HG02938 (cell line): ENCODE measurements around the gene ENAH.
"Not testable (repeated sequence)": the region's sequence is repeated elsewhere in the genome, so short reads cannot be mapped to it uniquely, and the experiment has no call there.

Experiments
- ATAC-seq: cut with Tn5 transposase; IDR thresholded peaks from one replicate; pipeline ENCODE4 v1.9.1; 2021; ENCODE audit warnings: mild to moderate bottlenecking, moderate library complexity; ENCODE audit not compliant: unreplicated experiment

Gene ENAH

GRCh38 chr1:225477296-225477911, 175.5 kb downstream of the ENAH start:
- no peak for ATAC-seq

- no peak for ATAC-seq
These were observed 176.4 kb downstream of the ENAH start for GRCh38 chr1:225476538-225476988.

GRCh38 chr1:225476100-225476511, 176.8 kb downstream of the ENAH start:
- no peak for ATAC-seq

DNA sequence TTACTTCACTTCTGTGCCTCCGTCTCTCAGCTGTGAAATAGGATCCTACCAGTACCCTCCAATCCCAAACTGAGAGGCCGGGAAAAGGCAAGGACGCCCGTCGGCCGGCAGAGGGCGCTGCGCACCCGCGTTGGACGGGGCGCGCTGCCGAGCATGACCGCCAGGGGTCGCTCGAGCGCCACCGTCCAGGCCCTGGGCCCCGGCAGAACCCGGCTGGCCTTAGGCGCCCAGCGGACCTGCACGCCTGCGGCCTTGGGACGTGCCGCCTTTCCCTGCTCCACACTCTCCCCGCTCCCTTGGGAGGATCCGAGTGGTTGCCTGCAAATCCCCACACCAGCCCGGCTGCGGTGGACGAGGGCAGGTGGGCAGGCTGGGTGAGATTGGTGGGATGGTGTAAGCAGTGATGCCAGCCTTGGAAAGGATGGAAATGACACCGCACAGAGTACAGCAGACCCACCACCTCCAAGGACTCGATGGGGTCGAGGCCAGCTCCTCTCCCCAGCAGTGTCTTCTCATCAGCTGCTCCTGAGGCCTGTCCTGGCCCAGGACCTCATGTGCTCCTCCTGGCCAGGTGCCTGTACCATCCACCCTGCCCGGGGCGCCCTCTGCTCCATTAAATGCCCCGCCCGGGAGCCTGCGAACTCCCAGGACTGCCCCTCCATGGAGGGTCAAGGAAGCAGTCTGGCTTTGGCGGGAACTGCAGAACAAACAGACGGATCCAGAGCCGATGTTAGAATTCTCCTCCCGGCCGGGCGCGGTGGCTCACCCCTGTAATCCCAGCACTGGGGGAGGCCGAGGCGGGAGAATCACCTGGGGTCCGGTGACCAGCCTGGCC, 177.7 kb downstream of the ENAH start:
- ATAC-seq = peak; percentile 48

DNA sequence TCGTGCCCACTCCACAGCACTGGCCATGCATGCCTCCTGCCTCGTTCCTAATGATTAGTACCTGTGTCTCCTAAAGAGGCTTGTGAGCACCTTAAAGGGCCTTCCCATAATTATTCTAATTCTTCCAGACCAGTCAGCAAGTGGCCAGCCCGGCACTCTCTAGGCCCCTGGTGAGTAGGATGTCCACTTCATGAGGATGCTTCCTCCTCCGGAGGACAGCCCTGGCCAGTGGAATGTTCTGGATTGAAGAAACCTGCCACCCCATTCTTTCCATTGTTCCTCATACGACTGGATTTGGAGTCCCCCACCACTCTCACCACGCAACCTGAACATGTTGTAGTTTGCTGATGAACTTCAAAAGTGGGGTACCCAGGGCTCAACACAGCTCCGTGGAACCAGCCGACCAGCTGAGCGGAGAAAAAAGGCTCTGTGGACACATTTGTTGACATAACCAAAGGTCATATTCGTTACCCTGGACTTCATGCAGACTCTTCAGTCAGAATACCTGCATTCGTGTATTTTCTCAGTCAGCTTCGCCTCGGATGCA, 178.4 kb downstream of the ENAH start:
- ATAC-seq = no peak

- not testable (repeated sequence) for ATAC-seq
These were observed 179.1 kb downstream of the ENAH start for GRCh38 chr1:225473676-225474438.

- ATAC-seq = not testable (repeated sequence)
These were observed 179.7 kb downstream of the ENAH start for GRCh38 chr1:225473266-225473665.

GRCh38 chr1:225471453-225472301, 181.2 kb downstream of the ENAH start:
- no peak for ATAC-seq

DNA sequence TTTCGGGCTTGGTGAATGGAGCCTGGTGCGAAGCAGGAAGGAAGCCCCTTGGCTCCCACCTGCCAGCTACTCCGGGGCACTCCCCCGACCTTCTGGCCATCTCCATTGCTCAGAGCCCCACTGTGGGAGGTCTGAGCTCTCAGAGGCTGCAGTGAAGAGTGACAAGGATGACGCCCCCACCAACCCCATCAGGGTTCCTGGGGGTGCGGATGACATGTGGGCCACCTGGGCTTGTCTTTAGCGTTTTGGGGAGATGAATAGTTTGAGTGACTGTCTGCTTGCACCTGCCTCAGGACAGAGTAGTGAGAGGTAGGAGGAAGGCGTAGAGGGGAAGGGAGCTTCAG, 181.8 kb downstream of the ENAH start:
- no peak for ATAC-seq

DNA sequence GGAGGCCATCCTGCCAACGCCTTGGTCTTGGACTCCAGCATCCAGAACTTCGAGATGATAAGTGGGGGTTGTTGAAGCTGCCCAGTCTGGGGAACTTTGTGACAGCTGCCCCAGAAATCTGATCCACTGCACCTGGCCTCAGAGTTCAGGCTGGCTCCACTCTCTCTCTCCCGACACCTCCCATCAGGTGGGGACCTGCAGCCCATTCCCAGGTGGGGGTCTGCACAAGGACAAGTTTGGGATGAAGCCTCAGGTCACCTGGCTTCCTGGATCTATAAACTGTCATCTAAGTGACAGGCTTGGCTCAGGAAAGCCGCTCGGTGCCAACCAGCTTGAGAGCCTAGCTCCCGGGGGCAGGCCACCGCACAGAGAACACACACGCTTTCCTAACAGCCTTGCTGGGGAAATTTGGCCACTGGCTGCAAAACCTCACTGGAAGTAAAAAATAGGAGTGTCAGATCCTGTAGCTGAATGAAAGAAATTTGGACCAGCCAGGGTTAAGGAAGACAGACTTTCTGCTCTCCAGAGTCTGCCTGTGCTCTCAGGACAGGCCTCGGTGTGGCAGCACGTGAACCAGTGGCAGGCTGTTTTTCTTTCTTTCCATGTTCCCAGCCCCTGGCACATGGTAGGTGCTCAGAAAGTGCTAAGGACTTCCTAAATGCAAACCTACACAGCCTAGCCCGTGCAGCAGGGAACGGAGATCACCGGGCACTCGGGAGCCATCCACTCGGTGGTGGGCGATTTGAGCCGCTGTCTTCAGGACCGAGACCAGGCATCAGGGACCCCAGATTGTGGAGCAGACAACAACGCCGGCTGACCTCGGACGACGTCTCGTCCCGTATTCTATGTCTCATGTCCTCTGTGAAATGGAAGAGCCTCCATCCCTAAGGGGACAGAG, 182.5 kb downstream of the ENAH start:
- no peak for ATAC-seq

DNA sequence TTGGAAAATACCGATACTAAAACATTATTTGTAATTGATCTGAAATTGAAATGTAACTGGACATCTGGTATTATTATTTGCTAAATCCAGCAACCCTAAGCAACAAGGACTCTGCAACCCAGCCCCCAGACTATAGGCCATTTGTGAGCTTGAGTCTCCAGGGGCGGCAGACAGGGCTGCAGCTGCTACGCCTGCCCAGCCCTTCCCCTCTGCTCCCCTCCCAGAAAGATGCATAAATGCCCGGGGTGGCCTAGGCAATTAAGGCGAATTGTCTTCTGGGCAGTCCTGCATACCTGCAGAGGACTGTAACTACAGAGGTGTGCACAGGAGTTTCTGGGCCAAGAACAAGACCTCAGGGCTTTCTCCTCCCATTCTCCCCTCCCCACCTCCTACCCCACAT, 183.9 kb downstream of the ENAH start:
- ATAC-seq = no peak

DNA sequence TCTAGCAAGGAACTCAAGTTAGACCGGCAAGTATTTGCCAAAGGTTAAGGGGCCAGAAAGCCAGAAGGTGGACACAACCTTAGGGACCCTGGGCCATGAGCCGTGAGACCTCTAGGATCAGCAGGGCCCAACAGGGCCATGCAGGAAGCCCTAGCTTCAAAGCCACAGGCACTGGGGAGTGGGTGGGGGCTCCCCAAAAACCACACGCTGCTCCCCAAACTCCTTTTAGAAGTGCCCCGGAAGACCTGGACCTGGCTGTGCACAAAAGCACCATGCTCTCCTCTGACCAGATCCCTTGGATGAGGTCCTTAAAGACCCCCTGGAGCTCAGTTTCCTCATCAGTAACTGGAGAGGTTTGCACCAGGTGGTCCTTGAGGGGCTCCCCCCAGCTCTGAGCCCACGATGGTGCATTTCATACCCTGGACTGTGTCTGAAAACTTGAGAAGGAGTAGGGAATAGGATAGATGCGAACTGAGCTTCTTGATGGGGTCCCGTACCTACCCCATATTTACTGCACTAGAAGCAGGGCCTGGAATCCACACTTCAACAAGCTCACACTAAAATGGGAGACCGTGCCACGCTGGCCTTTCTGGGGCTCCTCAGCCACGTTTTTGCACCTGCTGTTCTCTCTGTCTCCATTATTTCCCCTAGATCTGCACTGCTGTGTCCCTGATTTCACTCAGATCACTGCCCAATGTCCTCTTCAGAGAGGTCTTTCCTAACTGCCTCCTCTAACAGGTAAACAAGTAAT, 184.5 kb downstream of the ENAH start:
- no peak for ATAC-seq

- ATAC-seq = peak; percentile 94
These were observed 185.5 kb downstream of the ENAH start for GRCh38 chr1:225467193-225468020.

- no peak for ATAC-seq
These were observed 186.1 kb downstream of the ENAH start for GRCh38 chr1:225466848-225467192.

DNA sequence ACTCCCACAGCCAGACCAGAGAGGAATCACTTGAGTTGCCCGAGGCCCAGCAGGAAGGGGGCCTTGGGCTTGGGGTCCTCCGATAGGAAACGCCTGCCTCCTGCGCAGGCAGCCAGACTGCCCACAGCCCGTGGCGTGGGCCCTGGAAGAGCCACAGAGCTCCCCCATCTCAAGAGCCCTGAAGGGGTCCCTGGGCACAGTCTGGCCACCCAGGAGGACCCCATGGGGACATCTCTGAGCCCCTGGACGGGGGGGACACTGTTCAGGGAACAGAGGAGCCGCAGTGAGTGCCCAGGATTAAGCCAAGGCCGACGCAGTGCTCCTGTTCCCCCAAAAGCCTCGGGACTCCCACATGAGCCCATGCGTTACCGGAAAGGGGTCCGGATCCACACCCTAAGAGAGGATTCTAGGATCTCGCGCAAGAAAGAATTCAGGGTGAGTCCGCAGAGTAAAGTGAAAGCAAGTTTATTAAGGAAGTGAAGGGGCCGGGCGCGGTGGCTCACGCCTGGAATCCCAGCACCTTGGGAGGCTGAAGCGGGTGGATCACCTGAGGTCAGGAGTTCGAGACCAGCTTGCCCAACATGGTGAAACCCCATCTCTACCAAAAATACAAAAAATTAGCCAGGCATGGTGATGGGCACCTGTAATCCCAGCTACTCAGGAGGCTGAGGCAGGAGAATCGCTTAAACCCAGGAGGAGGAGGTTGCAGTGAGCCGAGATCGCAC, 187.0 kb downstream of the ENAH start:
- no peak for ATAC-seq

- no peak for ATAC-seq
These were observed 187.8 kb downstream of the ENAH start for GRCh38 chr1:225464851-225465792.
